ENCODE data around the gene HGS.
A peak's percentile ranks its signal among the peaks of the same experiment; 100 is the strongest.

Gene HGS

GRCh38 chr17:81705518-81706231, 21.9 kb downstream of the HGS start:
- no peak for DNase-seq (ENCODE audit: low read depth in 2 of 2, low spot score in 1 of 2)

GRCh38 chr17:81706232-81706611, 22.4 kb downstream of the HGS start:
- no peak for DNase-seq (ENCODE audit: low read depth in 2 of 2, low spot score in 1 of 2)

- no peak for DNase-seq (ENCODE audit: low read depth in 2 of 2, low spot score in 1 of 2)
These were observed 23.2 kb downstream of the HGS start for GRCh38 chr17:81706757-81707624.

GRCh38 chr17:81707725-81708646, 24.2 kb downstream of the HGS start:
- no peak for DNase-seq (ENCODE audit: low read depth in 2 of 2, low spot score in 1 of 2)

- no peak for DNase-seq (ENCODE audit: low read depth in 2 of 2, low spot score in 1 of 2)
These were observed 25.0 kb downstream of the HGS start for GRCh38 chr17:81708739-81709185.

- DNase-seq (ENCODE audit: low read depth in 2 of 2, low spot score in 1 of 2): no peak
These were observed 26.9 kb downstream of the HGS start for GRCh38 chr17:81710514-81711308.

- peak; percentile 49 to 58 for DNase-seq (ENCODE audit: low read depth in 2 of 2, low spot score in 1 of 2)
These were observed 28.1 kb downstream of the HGS start, which contains the start of gene SLC25A10 for GRCh38 chr17:81711814-81712467. Gene SLC25A10 (plus strand): TSS chr17:81712284. CDS start chr17:81712427, 143 bp downstream.

GRCh38 chr17:81712468-81713003, 28.7 kb downstream of the HGS start:
- no peak for DNase-seq (ENCODE audit: low read depth in 2 of 2, low spot score in 1 of 2)

GRCh38 chr17:81713004-81713555, 29.3 kb downstream of the HGS start:
- no peak for DNase-seq (ENCODE audit: low read depth in 2 of 2, low spot score in 1 of 2)

- DNase-seq (ENCODE audit: low read depth in 2 of 2, low spot score in 1 of 2): no peak
These were observed 30.0 kb downstream of the HGS start for GRCh38 chr17:81713556-81714411.

- DNase-seq (ENCODE audit: low read depth in 2 of 2, low spot score in 1 of 2): no peak
These were observed 30.7 kb downstream of the HGS start for GRCh38 chr17:81714412-81715106.

GRCh38 chr17:81715107-81715871, 31.5 kb downstream of the HGS start:
- DNase-seq (ENCODE audit: low read depth in 2 of 2, low spot score in 1 of 2): no peak

- no peak for DNase-seq (ENCODE audit: low read depth in 2 of 2, low spot score in 1 of 2)
These were observed 32.3 kb downstream of the HGS start for GRCh38 chr17:81715872-81716673.

- DNase-seq (ENCODE audit: low read depth in 2 of 2, low spot score in 1 of 2): no peak
These were observed 32.8 kb downstream of the HGS start for GRCh38 chr17:81716674-81716996.

- no peak for DNase-seq (ENCODE audit: low read depth in 2 of 2, low spot score in 1 of 2)
These were observed 33.4 kb downstream of the HGS start for GRCh38 chr17:81717049-81717765.

GRCh38 chr17:81717766-81718089, 33.9 kb downstream of the HGS start:
- DNase-seq (ENCODE audit: low read depth in 2 of 2, low spot score in 1 of 2): no peak
